HCEC 1CT (cell line): Measurements from ENCODE around the gene SUN1.
"Not testable (repeated sequence)": the region's sequence is repeated elsewhere in the genome, so short reads cannot be mapped to it uniquely, and the experiment has no call there.

Source experiments
- DNase-seq: peaks from one replicate; pipeline ENCODE4 v3.0.0-alpha.2; 2017

The SUN1 gene

DNA sequence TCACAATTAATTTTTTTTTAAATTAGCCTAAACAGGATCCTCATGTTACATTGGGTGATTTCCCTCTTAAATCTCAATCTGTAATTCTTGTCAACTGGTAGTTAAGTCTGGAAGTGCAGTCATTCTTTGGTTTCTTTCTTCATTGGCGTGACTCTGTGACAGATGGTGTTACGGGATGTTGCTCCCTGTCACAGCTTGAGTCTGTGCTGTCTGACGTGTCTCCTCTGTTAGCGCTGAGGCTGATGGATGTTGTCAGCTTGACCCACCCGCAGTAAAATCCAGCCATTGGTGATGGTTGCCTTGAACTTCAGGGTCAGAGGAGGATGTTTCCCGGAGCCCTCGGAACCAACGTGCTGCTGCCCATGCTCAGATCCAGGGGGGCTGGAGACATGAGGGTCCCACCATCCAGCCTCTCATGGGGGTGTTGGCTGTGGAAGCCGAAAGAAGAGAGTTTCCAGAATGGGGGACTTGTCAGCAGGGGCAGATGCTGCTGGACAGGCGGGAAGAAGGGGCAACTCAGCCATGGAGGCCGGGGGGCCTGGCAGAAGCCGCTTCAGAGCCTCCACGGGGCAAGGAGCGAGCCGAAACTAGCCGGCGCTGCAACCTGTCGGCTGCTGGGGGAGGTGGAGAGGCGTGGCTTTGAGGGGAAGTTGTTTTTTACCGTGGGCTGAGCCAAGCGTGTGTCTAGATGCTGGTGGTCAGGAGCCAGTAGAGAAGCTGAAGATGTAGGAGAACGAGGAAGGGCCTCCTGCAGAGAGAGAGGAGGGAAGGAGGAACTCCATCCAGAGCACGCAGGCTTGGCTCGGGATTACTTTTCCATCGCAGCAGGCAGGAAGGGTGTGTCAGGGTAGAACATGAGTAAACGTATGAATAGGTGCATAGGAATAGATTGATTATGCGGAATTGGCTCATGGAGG is 3.5 kb downstream of the SUN1 start:
- DNase-seq: no peak

DNA sequence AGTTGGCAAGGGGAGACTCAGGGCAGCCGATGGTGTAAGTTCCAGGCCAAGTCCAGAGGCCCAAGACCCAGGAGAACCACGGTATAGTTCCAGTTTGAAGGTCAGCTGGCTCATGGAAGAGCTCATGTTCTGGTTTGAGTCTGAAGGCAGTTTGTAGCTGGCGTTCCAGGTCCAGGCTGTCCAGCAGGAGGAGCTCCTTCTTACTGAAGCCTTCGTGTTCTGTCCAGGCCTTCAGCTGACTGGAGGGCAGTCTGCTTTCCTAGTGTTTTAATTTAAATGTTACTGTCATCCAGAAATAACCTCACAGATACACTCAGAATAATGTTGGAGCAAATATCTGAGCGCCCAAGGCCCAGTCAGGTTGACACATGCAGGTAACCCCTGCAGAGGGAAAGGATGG is 4.2 kb downstream of the SUN1 start:
- peak; percentile 48 for DNase-seq

DNA sequence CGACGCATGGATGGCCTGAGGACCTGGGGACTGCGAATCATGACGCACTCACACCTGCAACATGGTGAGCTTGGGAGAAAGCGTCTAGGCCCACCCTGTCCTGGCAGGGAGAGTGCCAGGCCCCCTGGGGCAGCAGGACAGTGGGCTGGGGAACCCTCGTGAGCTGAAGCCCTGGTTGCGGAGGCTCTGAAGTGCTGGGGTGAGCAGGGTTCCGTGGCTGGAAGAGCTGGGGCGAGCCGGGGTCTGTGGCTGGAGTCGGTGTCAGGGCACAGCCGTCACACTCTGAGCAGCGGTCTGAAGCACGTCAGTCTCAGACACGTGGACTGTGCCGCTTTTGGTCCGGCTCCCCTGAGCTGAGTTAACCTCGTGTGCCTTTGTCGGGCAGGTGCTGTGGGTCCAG is 4.7 kb downstream of the SUN1 start:
- no peak for DNase-seq

DNA sequence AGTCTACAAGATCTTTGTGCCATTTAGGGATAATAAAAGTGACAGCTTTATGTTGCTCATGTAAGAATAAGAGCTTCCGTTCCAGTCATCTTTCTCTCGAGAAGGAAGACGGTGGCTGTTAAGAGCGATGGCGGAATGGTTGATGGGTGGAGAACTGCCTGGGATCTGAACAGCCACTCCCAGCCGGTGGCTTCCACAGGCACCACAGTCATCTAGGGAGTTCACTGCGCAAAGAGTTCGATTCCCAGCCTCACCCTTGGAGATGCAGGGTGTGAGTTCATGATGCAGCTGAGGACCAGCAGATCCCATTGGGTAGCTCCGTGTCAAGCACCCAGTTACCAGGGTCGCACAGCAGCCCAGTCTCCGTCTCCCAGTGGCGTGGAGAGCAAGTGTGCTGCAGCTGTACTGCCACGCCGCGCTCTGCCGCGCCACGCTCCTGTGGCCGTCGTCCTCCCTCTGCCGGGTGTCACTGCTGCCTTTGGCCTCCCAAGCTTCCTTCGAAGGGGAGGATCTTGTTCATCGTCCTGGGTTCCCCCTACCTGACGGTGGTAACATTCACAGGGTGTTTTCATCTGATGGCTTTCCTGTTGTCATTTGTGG is 7.8 kb downstream of the SUN1 start:
- no peak for DNase-seq

DNA sequence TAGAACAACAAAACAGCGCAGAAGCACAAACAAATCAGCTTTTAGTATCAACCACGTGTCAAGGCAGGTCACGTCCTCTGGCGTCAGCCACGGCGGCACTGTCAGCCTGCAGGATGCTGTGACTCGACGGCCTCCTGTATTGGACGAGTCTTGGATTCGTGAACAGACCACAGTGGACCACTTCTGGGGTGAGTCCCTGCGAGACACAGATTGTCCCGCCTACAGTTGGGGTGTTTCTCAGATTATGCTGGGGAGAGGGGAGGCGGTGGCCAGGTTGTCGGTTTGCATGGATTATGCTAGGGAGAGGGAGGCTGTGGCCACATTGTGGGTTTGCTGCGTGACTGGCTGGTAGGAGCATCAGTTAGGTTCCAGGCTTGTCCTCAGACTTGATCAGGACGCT is 9.7 kb downstream of the SUN1 start:
- DNase-seq: no peak

DNA sequence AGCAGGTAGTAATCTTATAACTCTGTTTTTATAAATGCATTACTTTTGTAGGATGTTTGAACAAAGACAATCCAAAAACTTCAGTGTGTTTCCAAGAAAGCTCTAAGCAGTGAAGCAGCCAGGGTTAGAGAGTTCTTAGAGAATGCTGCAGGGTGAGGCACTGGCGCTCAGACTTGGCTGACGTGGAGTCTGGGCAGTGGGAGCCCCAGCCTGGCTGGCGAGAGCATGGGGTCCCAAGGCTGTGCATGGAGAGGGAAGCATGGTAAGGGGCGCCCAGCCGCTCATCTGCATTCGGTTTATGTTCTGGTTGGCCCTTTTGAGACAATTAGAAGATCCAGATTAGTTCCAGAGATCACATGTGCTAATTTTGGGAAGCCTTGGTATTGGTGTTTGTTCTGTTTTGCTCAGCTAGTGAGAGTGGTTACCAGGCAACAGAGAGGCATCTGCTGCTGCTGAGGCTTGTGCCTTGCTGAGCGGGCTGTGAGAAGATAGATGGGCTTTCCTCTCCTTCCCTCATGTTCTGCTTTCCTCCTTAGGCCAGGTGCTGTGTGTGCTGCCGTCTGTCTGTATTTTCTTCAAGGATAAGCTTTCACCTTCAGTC is 10.3 kb downstream of the SUN1 start:
- DNase-seq: no peak

DNA sequence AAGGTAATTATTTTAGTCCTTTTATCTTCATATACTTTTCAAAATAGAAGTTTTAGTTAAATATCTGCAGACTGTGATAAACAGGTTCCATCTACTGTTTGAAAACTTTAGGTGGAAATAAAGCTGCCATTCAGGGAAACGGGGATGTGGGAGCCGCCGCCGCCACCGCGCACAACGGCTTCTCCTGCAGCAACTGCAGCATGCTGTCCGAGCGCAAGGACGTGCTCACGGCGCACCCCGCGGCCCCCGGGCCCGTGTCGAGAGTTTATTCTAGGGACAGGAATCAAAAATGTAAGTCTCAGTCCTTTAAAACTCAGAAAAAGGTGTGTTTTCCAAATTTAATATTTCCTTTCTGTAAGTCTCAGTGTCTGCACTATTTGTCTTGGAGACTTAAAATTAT is 11.0 kb downstream of the SUN1 start:
- DNase-seq: no peak

DNA sequence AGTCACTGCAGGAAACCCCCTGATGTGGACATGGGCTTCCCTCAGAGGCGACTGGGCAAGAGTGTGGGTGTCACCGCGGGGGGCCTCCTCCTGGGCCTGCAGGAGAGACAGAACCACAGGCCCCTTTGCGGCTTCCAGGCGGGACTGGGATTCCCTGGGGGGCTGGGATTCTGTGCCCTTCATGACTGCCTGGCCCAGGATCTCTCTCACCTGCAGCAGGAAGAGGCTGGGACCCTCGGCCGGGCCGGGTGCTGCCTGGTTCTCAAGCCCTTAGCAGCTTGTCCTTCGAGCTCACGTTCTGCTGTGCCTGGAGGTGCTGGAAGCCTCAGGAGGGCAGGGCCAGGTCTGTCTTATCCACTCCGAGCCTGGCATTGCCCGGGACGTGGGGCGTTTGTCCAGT is 11.8 kb downstream of the SUN1 start:
- no peak for DNase-seq

DNA sequence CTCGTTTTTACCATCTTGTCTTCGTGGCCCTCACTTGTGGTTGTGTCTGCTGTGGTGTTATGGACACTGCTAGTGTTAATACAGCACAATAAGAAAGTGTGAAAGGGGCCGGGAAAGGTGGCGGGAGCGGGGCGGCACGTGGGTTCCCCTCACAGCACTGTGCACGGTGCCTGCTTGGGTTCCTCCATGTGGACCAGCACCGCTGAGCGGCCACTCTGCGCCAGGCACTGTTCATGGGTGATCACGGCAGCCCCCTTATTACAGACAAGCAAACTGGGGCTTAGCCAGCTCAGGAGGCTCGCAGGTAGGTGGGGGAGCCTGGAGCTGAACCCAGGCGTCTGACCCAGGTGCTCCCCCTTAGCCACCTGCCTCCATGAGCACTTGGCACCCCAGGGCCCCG is 12.2 kb downstream of the SUN1 start:
- DNase-seq: no peak

DNA sequence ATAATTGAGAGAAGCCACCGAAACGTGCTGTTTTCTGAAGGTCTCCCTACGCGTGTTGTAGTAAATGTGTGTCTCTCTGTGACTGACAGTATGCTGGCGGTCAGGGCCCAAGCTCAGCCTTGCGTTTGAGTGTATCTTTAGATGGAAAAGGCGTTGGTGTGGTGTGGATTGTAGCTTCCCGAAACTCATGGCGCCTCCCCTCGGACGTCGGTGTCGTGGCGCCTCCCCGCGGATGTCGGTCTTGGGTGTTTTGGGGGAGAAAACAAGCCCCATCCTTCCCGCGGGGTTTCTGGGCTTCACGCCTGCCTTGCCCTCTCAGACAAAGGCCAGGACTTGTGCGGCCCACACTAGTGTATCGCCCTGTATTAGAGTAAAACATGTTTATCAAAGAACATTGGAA is 12.8 kb downstream of the SUN1 start:
- DNase-seq: no peak

DNA sequence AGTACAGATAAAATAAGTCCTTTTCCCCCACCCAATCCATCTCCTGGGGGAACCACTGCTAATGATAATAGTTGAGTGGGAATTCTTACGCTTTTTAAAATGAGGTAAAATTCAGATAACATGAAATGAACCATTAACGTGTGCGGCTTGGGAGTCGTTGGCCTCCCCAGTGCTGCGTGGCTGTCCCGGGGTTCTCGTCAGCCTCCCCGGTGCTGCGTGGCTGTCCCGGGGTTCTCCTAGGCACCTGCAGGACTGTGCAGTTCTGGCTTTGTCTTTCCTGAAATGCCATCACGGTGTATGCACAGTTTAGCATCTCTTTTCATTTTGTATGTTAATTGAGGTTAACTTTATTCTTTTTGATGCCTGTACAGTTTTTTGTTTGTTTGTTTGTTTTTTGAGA is 13.5 kb downstream of the SUN1 start:
- DNase-seq: no peak

DNA sequence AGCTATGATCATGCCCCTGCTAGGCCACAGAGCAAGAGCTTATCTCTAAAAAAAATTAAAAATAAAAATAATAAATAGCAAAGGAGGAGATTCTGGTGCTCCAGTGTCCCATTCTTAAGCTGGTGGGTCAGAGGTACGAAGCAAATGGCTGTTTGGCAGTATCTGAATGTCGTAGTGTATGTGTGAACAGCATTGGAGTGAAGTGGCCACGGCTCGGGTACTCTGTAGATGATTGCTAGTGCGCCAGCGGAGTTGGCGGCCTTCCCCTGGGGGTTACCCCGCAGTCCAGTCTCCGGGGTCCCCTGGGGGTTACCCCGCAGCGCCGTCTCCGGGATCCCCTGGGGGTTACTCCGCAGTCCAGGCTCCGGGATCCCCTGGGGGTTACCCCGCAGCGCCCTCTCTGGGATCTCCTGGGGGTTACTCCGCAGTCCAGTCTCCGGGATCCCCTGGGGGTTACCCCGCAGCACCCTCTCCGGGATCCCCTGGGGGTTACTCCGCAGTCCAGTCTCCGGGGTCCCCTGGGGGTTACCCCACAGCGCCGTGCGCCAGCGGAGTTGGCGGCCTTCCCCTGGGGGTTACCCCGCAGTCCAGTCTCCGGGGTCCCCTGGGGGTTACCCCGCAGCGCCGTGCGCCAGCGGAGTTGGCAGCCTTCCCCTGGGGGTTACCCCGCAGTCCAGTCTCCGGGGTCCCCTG is 14.8 kb downstream of the SUN1 start:
- DNase-seq: not testable (repeated sequence)

DNA sequence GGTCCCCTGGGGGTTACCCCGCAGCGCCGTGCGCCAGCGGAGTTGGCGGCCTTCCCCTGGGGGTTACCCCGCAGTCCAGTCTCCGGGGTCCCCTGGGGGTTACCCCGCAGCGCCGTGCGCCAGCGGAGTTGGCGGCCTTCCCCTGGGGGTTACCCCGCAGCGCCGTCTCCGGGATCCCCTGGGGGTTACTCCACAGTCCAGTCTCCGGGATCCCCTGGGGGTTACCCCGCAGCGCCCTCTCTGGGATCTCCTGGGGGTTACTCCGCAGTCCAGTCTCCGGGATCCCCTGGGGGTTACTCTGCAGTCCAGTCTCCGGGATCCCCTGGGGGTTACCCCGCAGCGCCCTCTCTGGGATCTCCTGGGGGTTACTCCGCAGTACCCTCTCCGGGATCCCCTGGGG is 15.5 kb downstream of the SUN1 start:
- not testable (repeated sequence) for DNase-seq

DNA sequence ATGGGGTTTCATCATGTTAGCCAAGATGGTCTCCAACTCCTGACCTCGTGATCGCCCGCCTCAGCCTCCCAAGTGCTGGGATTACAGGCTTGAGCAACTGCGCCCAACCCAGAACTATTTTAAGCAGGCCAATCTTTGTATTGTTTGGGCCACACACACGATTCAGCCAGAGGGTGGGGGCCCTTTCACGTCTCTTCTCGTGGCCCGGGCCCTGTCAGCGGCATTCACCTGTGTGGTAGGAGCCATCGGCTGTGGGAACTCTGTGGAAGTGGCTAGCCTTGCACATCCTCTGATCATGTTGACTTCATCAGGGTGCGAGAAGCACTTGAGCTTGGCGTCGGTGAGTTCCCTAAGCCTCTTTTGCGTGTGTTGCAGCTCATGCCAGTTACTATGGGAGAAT is 16.9 kb downstream of the SUN1 start:
- no peak for DNase-seq

DNA sequence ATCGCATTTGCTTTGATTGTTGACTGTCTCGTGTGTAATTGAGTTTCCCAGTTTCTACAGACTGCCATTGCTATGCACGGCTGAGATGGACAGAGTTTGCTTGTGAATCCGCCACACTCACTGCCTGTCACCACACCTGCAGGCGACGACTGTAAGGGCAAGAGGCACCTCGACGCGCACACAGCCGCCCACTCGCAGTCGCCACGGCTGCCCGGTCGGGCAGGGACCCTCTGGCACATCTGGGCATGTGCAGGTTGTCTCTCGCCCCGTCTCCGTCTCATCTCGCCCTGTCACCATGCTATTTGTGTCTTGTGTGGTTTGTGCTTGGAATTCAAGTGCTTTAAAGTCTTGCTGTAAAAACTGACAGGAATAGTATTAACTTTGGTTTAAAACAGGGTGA is 17.5 kb downstream of the SUN1 start:
- DNase-seq: no peak

DNA sequence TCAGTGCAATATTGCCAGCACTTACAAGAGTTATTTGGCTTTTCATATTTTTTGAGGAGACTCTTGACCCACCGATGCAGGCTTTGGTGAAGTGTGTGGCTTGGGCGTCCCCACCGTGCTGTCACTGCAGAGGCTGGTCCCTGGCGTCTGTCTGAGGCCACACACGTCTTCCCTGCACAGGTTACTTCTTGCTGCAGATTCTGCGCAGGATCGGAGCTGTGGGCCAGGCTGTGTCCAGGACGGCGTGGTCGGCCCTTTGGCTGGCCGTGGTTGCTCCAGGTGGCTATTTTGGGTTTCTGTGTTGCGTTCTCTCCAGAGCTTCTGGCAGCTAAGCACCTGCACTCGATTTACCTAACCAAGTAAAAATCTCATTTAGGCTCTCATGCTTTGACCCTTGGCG is 18.9 kb downstream of the SUN1 start:
- DNase-seq: no peak

DNA sequence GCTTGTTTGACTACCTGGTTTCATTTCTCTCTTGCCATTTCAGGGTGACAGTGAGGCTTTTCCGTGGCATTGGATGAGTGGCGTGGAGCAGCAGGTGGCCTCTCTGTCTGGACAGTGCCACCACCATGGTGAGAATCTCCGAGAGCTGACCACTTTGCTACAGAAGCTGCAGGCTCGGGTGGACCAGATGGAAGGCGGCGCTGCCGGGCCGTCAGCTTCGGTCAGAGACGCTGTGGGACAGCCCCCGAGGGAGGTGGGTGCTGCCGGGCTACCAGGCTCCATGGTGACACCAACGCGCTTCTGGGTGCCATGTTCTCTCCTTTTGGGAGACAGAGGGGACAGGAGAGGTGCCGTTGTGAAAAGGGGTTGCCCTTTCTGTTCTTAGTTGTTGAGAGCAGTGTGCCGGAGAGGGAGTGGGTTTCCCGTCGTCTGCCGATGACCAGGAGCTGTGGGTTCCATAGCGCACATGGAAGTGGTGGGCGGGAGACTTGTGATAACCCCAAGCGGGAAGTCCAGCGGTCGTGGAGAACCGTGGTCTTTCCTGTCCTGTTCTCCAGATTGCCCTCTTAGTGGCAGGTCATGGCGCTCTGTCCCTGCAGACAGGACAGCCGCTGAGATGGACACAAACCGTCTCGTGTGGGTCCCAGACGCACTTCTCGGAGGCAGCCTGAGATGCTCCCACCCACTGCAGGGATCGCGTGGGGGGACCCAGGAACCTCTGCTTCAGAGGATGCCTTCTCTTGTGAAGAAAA is 21.3 kb downstream of the SUN1 start:
- no peak for DNase-seq

DNA sequence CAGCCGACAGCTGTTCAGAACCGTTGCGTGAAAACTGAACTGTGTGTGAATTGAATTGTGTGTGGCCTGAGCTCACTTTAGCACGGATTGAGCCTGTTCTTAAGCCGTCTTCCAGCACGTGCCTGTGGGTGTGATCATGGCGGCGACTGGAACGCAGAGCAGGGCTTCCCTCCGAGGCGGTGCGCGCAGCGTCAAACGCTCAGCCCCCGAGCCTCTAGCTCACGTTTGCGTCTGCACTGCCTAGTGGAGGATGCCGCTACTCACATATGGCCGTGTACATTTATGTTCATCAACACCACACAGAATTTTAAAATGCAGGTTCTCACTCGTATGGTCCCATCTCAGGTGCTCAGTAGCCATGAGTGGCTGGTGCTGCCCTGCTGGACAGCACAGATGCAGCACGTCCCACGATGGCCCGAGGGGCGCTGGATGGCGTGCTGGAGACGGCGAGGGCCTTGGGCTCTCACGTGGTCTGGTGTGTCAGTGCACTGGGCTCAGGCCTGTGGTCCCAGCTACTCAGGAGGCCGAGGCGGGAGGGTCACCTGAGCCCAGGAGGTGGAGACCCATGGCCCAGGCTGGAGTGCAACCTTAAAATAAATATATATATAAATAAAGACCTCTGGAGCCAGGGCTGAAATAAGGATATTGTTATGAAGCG is 22.0 kb downstream of the SUN1 start:
- DNase-seq: no peak

DNA sequence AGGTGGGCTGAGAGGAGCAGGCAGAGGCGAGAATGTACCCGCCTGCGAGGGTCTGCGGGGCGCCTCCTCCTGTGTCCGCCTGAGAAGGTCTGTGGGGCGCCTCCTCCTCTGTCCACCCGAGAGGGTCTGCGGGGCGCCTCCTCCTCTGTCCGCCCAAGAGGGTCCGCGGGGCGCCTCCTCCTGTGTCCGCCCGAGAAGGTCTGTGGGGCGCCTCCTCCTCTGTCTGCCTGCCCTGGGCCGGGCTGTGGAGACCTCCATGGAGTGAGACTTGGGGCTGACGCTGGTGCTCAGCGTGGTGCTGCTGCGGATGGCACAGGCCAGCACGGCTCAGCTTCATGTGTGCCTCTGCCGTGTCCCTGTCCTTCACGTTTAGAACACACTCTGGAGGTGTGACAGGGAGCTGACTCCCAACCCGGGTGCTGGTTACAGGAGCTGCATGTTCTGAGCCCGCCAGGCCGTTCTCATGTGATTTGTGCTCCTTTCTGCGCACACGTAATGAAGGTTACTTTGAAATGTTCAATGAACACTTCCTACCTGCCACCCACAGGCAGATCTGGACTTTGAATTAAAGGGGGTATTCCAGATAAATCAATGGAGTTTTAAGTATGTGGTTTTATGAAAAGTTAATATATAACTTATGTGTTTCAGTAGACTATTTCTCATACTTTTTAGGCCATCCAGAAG is 23.6 kb downstream of the SUN1 start:
- no peak for DNase-seq

DNA sequence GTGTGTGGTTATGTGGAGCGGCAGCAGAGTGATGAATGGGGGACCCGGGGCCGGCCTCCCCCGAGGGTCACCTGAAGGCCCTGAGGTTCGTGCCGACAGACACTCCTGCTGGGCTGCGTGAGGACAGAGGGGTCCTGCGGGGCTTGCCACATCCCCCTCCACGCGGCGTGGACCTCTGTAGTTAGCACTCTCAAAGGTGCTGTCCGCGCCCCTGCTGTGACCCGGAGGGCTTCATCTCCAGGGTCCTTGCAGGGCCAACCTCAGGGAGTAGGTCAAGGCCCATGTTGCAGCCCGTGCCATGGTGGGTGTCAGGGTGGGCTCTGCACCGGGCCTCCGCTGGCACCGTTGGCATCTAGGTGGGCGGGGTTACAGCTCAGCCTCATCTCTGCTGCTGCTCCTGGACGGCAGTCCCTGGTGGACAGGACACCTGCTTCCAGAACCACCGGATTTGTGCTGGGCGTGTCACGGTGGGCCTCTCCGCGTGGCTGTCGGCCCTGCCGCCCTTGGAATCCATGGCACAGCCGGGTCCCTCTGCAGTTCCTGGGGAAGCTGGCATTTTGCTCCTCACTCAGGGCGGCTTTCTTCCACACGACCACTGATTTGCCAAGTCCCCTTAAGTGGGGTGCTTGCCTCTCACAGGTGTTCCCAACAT is 24.3 kb downstream of the SUN1 start:
- no peak for DNase-seq

DNA sequence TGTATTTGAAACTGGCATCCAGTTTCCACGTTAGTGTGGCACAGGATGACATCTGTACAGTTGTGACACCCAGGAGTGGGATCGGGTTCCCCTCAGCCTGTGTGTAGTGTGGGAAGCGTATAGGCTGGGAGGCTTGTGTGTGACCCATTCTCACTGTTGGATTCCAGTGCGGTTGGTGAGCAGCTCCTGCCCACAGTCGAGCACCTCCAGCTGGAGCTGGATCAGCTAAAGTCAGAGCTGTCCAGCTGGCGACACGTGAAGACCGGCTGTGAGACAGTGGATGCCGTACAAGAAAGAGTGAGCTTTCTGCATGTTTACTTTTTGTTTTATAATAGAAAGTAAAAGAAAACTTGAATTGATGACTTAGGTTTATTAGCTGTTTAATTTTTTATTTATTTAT is 25.4 kb downstream of the SUN1 start:
- no peak for DNase-seq
